ENCODE results near the gene PTPRN2. TPM values are rescaled to one million over a fixed set of nuclear protein-coding genes. Genes with fewer than 3 reads are reported as not detected.

Gene PTPRN2
- total RNA-seq, 1 experiment from 2014 or later, result 2.1 TPM

GRCh38 chr7:158000160-158000559 lies 587.5 kb downstream of the PTPRN2 start:
- no peak overlapping the region for H3K9ac ChIP-seq (ENCODE audit: low read length)
- peak; percentile 28 for DNase-seq (ENCODE audit: low read depth, low spot score)
- TF ChIP-seq, protein P1, sequence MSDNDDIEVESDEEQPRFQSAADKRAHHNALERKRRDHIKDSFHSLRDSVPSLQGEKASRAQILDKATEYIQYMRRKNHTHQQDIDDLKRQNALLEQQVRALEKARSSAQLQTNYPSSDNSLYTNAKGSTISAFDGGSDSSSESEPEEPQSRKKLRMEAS (IDR thresholded peaks at IDR 0.05), result peak; percentile 75
- TF ChIP-seq, protein P2, sequence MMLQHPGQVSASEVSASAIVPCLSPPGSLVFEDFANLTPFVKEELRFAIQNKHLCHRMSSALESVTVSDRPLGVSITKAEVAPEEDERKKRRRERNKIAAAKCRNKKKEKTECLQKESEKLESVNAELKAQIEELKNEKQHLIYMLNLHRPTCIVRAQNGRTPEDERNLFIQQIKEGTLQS (IDR thresholded peaks at IDR 0.05), result no peak
- no peak for TF ChIP-seq ELF1 (IDR thresholded peaks at IDR 0.05; ENCODE audit: borderline replicate concordance, low read depth)
- peak; percentile 52 for TF ChIP-seq CEBPB (IDR thresholded peaks at IDR 0.05; ENCODE audit: low read depth)
- TF ChIP-seq SRF (IDR thresholded peaks at IDR 0.05; ENCODE audit: low read depth), result no peak
- peak; percentile 34; the same call in 1 of the 2 replicates for TF ChIP-seq SP1 (IDR thresholded peaks at IDR 0.05; ENCODE audit: low read depth)
- no peak for TF ChIP-seq EGR1 (IDR thresholded peaks at IDR 0.05; ENCODE audit: low read depth)
- TF ChIP-seq POLR2A (IDR thresholded peaks at IDR 0.05; ENCODE audit: borderline replicate concordance, extremely low read depth, insufficient read depth, insufficient read length), result no peak
- TF ChIP-seq YY1 (IDR thresholded peaks at IDR 0.05; ENCODE audit: extremely low read depth, insufficient replicate concordance, low read depth, low read length), result no peak
- TF ChIP-seq EZH2phosphoT487 (IDR thresholded peaks at IDR 0.05; ENCODE audit: borderline replicate concordance), result no peak
- TF ChIP-seq ZFX (IDR thresholded peaks at IDR 0.05), result no peak
- no peak for TF ChIP-seq CTCF (IDR thresholded peaks at IDR 0.05 in 2 of 3, conservative IDR thresholded peaks at IDR 0.05 in 1 of 3; ENCODE audit: borderline replicate concordance in 1 of 3, insufficient read depth in 1 of 3, low read depth in 2 of 3, low read length in 2 of 3)
- no peak for TF ChIP-seq ZNF274 (IDR thresholded peaks at IDR 0.05; ENCODE audit: low read depth, low read length)
- TF ChIP-seq POLR2AphosphoS5 (IDR thresholded peaks at IDR 0.05; ENCODE audit: low read depth, low read length), result no peak
- no peak for TF ChIP-seq REST (IDR thresholded peaks at IDR 0.05; ENCODE audit: low read depth)
- TF ChIP-seq SIN3A (IDR thresholded peaks at IDR 0.05; ENCODE audit: low read depth), result peak; percentile 58; the same call in 1 of the 2 replicates
- no peak for TF ChIP-seq CBX3 (IDR thresholded peaks at IDR 0.05; ENCODE audit: low read depth)
- no peak for TF ChIP-seq EZH2 (IDR thresholded peaks at IDR 0.05)
- peak; percentile 45 for TF ChIP-seq JUND (IDR thresholded peaks at IDR 0.05)
- TF ChIP-seq TCF7L2 (IDR thresholded peaks at IDR 0.05; ENCODE audit: borderline replicate concordance, extremely low read depth, insufficient read depth, insufficient read length), result no peak
- no peak for TF ChIP-seq RAD21 (IDR thresholded peaks at IDR 0.05; ENCODE audit: low read depth)
- TF ChIP-seq FOSL1 (IDR thresholded peaks at IDR 0.05; ENCODE audit: low read depth), result peak; percentile 37
- no peak for TF ChIP-seq ZBTB33 (IDR thresholded peaks at IDR 0.05; ENCODE audit: extremely low read depth, insufficient replicate concordance, low read length)
- H3K9me2 ChIP-seq (ENCODE audit: insufficient read depth), result no peaks in the 10 kb centered on the region
- H3K27me3 ChIP-seq (ENCODE audit: insufficient read depth, low read length), result no peaks in the 10 kb centered on the region
- H3K4me3 ChIP-seq (replicated peaks in 1 of 2; ENCODE audit: low read depth in 1 of 2, low read length in 2 of 2), result no peak overlapping the region
- no TSS peak for BruUV-seq (replicated peaks)
- ChIA-PET RAD21 (ENCODE audit: low non-redundant PET in 1 of 2, low total read pairs in 2 of 2, uncharacterized antibody in 2 of 2, unreplicated experiment in 2 of 2) (no interaction called here), POLR2A (no interaction called here), CTCF (no interaction called here)
- no peaks in the 10 kb centered on the region for H4K20me1 ChIP-seq (ENCODE audit: insufficient read depth)
- peak; percentile 83 for ATAC-seq
- no peak overlapping the region for H3K27ac ChIP-seq (ENCODE audit: low read depth, low read length)
- no peaks in the 10 kb centered on the region for H3K9me3 ChIP-seq (ENCODE audit: control insufficient read depth in 1 of 2, insufficient read depth in 1 of 2, low read depth in 1 of 2, low read length in 2 of 2)
- H3K36me3 ChIP-seq (ENCODE audit: control insufficient read depth in 1 of 2, insufficient read depth in 2 of 2, low read length in 2 of 2), result no peaks in the 10 kb centered on the region
- no peaks in the 10 kb centered on the region for H3K79me2 ChIP-seq (ENCODE audit: insufficient read depth, low read length)
- H3K4me1 ChIP-seq (ENCODE audit: control insufficient read depth in 1 of 2, insufficient read depth in 2 of 2, low read length in 2 of 2), result peaks cover 8 to 13% of the 10 kb centered on the region in 2 experiments
- peak overlapping the region; percentile 53 for H3K4me2 ChIP-seq (ENCODE audit: low read length)
- H2AFZ ChIP-seq (ENCODE audit: low read depth, low read length, poor library complexity, severe bottlenecking), result no peak overlapping the region
- intact Hi-C loops (cut with micrococcal nuclease), result no loop called here
